ENCODE results near the gene AZIN2.

GRCh38 chr1:33169290-33170055 is 88.5 kb downstream of the AZIN2 start:
- TF ChIP-seq, protein P1, sequence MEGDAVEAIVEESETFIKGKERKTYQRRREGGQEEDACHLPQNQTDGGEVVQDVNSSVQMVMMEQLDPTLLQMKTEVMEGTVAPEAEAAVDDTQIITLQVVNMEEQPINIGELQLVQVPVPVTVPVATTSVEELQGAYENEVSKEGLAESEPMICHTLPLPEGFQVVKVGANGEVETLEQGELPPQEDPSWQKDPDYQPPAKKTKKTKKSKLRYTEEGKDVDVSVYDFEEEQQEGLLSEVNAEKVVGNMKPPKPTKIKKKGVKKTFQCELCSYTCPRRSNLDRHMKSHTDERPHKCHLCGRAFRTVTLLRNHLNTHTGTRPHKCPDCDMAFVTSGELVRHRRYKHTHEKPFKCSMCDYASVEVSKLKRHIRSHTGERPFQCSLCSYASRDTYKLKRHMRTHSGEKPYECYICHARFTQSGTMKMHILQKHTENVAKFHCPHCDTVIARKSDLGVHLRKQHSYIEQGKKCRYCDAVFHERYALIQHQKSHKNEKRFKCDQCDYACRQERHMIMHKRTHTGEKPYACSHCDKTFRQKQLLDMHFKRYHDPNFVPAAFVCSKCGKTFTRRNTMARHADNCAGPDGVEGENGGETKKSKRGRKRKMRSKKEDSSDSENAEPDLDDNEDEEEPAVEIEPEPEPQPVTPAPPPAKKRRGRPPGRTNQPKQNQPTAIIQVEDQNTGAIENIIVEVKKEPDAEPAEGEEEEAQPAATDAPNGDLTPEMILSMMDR (conservative IDR thresholded peaks at IDR 0.05; ENCODE audit: low read length), result no peak
- no peak for TF ChIP-seq EZH2phosphoT487 (IDR thresholded peaks at IDR 0.05; ENCODE audit: borderline replicate concordance)
